SK-N-SH (cell line): ENCODE measurements around the gene FRMD7. TPM values are rescaled to one million over a fixed set of nuclear protein-coding genes. Genes with fewer than 3 reads are reported as not detected.

Source experiments
- CTCF ChIA-PET: fragments of 300-600, 350-600 bp; formaldehyde crosslinking; extraction: SDS; loops from one replicate; lab custom pipeline; 2021; lab: Yijun Ruan, JAX
- POLR2A ChIA-PET: fragments of 350-600 bp; sonication (Branson Sonifier 250); formaldehyde crosslinking; extraction: SDS; loops from one replicate; lab custom pipeline; 2020; ENCODE audit warnings: antibody characterized with exemption, inconsistent platforms; lab: Yijun Ruan, JAX
- DNase-seq: peaks from one replicate; pipeline ENCODE4 v3.0.0; 2012
- H2AFZ ChIP-seq: fragments of 200-600 bp; sonication (generic); 2 replicates; pipeline ENCODE4 v1.8.1; 2016; ENCODE audit warnings: antibody characterized with exemption, mild to moderate bottlenecking, low read depth
- H3F3A ChIP-seq: fragments of 200-600 bp; sonication (generic); replicated peaks from 2 replicates; pipeline ENCODE3; 2016; ENCODE audit warnings: antibody characterized with exemption, mild to moderate bottlenecking; ENCODE audit not compliant: insufficient read depth
- H3K27ac ChIP-seq, 2 experiments: fragments of 200-500 bp in 1 of 2; fragments of 200-600 bp in 1 of 2; sonication (Bioruptor generic) in 1 of 2; sonication (generic), shearing (Covaris generic) in 1 of 2; 2 replicates each; pipeline versions ENCODE4 v1.5.1 to v1.6.1; 2014 to 2016; ENCODE audit warnings: low read depth in 2 of 2, inconsistent platforms in 1 of 2, low read length in 1 of 2, mild to moderate bottlenecking in 1 of 2, mixed read lengths in 1 of 2
- H3K27me3 ChIP-seq: fragments of 200-600 bp; sonication (generic), shearing (Covaris generic); 2 replicates; pipeline ENCODE4 v1.6.1; 2016; ENCODE audit warnings: mixed run types; ENCODE audit not compliant: insufficient read depth
- H3K36me3 ChIP-seq, 2 experiments: fragments of 200-500 bp in 1 of 2; fragments of 200-600 bp in 1 of 2; sonication (Bioruptor generic) in 1 of 2; sonication (generic) in 1 of 2; replicated peaks in 1 of 2; 2 replicates each; pipeline versions ENCODE3 to v1.5.1; 2014 to 2016; ENCODE audit warnings: low read length in 1 of 2, mild to moderate bottlenecking in 1 of 2; ENCODE audit not compliant: insufficient read depth in 2 of 2, control insufficient read depth in 1 of 2
- H3K4me1 ChIP-seq, 2 experiments: fragments of 200-500 bp in 1 of 2; fragments of 200-600 bp in 1 of 2; sonication (Bioruptor generic) in 1 of 2; sonication (generic), shearing (Covaris generic) in 1 of 2; 2 replicates each; pipeline versions ENCODE4 v1.5.1 to v1.6.1; 2014 to 2016; ENCODE audit warnings: low read depth in 1 of 2, low read length in 1 of 2, mixed run types in 1 of 2; ENCODE audit not compliant: insufficient read depth in 2 of 2, control insufficient read depth in 1 of 2
- H3K4me2 ChIP-seq: fragments of 200-600 bp; sonication (generic), shearing (Covaris generic); 2 replicates; pipeline ENCODE4 v1.6.1; 2017; ENCODE audit warnings: mixed run types
- H3K4me3 ChIP-seq, 2 experiments: fragments of 200-500 bp in 1 of 2; fragments of 200-600 bp in 1 of 2; sonication (Bioruptor generic) in 1 of 2; sonication (generic), shearing (Covaris generic) in 1 of 2; 2 replicates each; pipeline versions ENCODE4 v1.5.1 to v1.8.1; 2014 to 2016; ENCODE audit warnings: low read depth in 2 of 2, inconsistent platforms in 1 of 2, low read length in 1 of 2, mild to moderate bottlenecking in 1 of 2, mixed read lengths in 1 of 2, moderate library complexity in 1 of 2
- H3K79me2 ChIP-seq: fragments of 200-600 bp; sonication (generic); 2 replicates; pipeline ENCODE4 v1.8.1; 2017; ENCODE audit warnings: mild to moderate bottlenecking; ENCODE audit not compliant: insufficient read depth
- H3K9ac ChIP-seq: fragments of 200-600 bp; sonication (generic); 2 replicates; pipeline ENCODE4 v1.6.1; 2017; ENCODE audit warnings: mixed run types
- H3K9me2 ChIP-seq: fragments of 200-600 bp; sonication (generic); 2 replicates; pipeline ENCODE4 v1.6.1; 2017; ENCODE audit warnings: mixed run types
- H3K9me3 ChIP-seq: fragments of 200-600 bp; sonication (generic); 2 replicates; pipeline ENCODE4 v1.6.1; 2017; ENCODE audit warnings: mixed run types, mild to moderate bottlenecking, moderate library complexity
- H4K20me1 ChIP-seq: fragments of 200-600 bp; sonication (generic); 2 replicates; pipeline ENCODE4 v1.6.1; 2017; ENCODE audit warnings: mild to moderate bottlenecking, mixed run types; ENCODE audit not compliant: insufficient read depth
- CHD2 ChIP-seq: fragments of 150-350 bp; IDR thresholded peaks from 2 replicates; pipeline ENCODE4 v1.6.1; 2018; ENCODE audit warnings: low read length; ENCODE audit not compliant: partially characterized antibody
- CTCF ChIP-seq: fragments of 200-600 bp; sonication (generic); IDR thresholded peaks from 2 replicates; pipeline ENCODE4 v1.6.1; 2017; ENCODE audit warnings: antibody characterized with exemption, mild to moderate bottlenecking, moderate library complexity
- EP300 ChIP-seq, 2 experiments: IDR thresholded peaks; 2 replicates each; pipeline versions ENCODE4 v1.4.0 to v1.6.1; 2012; ENCODE audit warnings: borderline replicate concordance in 1 of 2, low read depth in 1 of 2, low read length in 1 of 2
- JUND ChIP-seq: IDR thresholded peaks from 2 replicates; pipeline ENCODE4 v1.4.0; 2012
- MEF2A ChIP-seq: IDR thresholded peaks from 2 replicates; pipeline ENCODE4 v1.4.0; 2012; ENCODE audit warnings: low read depth, borderline replicate concordance
- NFIC ChIP-seq: IDR thresholded peaks from 2 replicates; pipeline ENCODE4 v1.4.0; 2012; ENCODE audit warnings: borderline replicate concordance
- NRF1 ChIP-seq: IDR thresholded peaks from 2 replicates; pipeline ENCODE4 v1.6.1; 2012; ENCODE audit warnings: low read depth, mild to moderate bottlenecking, low read length
- PBX3 ChIP-seq: IDR thresholded peaks from 2 replicates; pipeline ENCODE4; 2012
- RAD21 ChIP-seq: IDR thresholded peaks from 2 replicates; pipeline ENCODE4 v1.6.1; 2012; ENCODE audit warnings: mild to moderate bottlenecking, low read length
- RFX5 ChIP-seq: IDR thresholded peaks from 2 replicates; pipeline ENCODE4 v1.6.1; 2012; ENCODE audit warnings: mild to moderate bottlenecking, improper control_type of control experiment, low read length
- RXRA ChIP-seq: IDR thresholded peaks from 2 replicates; pipeline ENCODE4 v1.4.0; 2012; ENCODE audit warnings: low read depth, mild to moderate bottlenecking, borderline replicate concordance
- SIN3A ChIP-seq: IDR thresholded peaks from 2 replicates; pipeline ENCODE4 v1.6.1; 2012; ENCODE audit warnings: low read depth, mild to moderate bottlenecking, low read length, moderate library complexity, borderline replicate concordance
- SMC3 ChIP-seq: IDR thresholded peaks from 2 replicates; pipeline ENCODE4 v1.6.1; 2012; ENCODE audit warnings: low read depth, low read length, improper control_type of control experiment
- TCF12 ChIP-seq: IDR thresholded peaks from 2 replicates; pipeline ENCODE4 v1.4.0; 2012
- USF1 ChIP-seq: IDR thresholded peaks from 2 replicates; pipeline ENCODE4 v1.4.0; 2012; ENCODE audit warnings: low read depth, borderline replicate concordance
- ZBTB33 ChIP-seq: IDR thresholded peaks from 2 replicates; pipeline ENCODE4 v1.4.0; 2012; ENCODE audit warnings: low read depth, borderline replicate concordance
- WGBS: methylation state at CpG from one replicate; pipeline ENCODE4 v1.1.6; 2017; ENCODE audit warnings: low lambda C conversion rate; 5-methylcytosine and 5-hydroxymethylcytosine counted together
- polyA plus RNA-seq, 3 experiments: library from polyadenylated mRNA; depleted of rRNA; stranded (reverse); fragments of >200 nt; gene quantifications; 2 replicates each; pipeline ENCODE4 v1.2.3, GENCODE V29; 2012

The FRMD7 gene
- polyA plus RNA-seq, 1 of the 3 experiments (the other 2 are of a cell fraction), result not detected

- Histone ChIP-seq H3K27me3 (no peaks in the 10 kb centered on the region), H3K9ac (no peak overlapping the region), H3K27ac (no peak overlapping the region), H3F3A (no peaks in the 10 kb centered on the region), H3K79me2 (no peaks in the 10 kb centered on the region), H4K20me1 (no peaks in the 10 kb centered on the region), H2AFZ (no peak overlapping the region), H3K4me2 (no peak overlapping the region), H3K4me3 (no peak overlapping the region), H3K9me3 (no peaks in the 10 kb centered on the region), H3K9me2 (no peaks in the 10 kb centered on the region), H3K36me3 (no peaks in the 10 kb centered on the region), H3K4me1 (no peaks in the 10 kb centered on the region; a peak in 1 of 4 replicates)
- TF ChIP-seq CHD2, result no peak
- TF ChIP-seq TCF12, result peak; percentile 14; the same call in 1 of the 2 replicates
- no peak for TF ChIP-seq SMC3
- no peak for TF ChIP-seq RAD21
- no peak for TF ChIP-seq NFIC
- TF ChIP-seq PBX3, result no peak
- TF ChIP-seq MEF2A, result no peak
- TF ChIP-seq RXRA, result no peak
- TF ChIP-seq SIN3A, result no peak
- DNase-seq, result no peak
- ChIA-PET POLR2A (no interaction called here), CTCF (interaction anchor here (0.7 kb wide), 1 partner anchor 12 kb away, joined by 3 read pairs; no protein-coding TSS in a partner anchor)
- 31% methylated on average over 4 of the region's 4 CpGs for WGBS
Observed at GRCh38 chrX:132041015-132041414, 86.8 kb downstream of the FRMD7 start.

GRCh38 chrX:132040066-132040465 is 87.8 kb downstream of the FRMD7 start:
- no peak for DNase-seq
- no peak overlapping the region for H3K4me3 ChIP-seq
- H3F3A ChIP-seq, result no peaks in the 10 kb centered on the region
- no peak overlapping the region for H2AFZ ChIP-seq
- H3K9me2 ChIP-seq, result no peaks in the 10 kb centered on the region
- H3K27me3 ChIP-seq, result no peaks in the 10 kb centered on the region
- H4K20me1 ChIP-seq, result no peaks in the 10 kb centered on the region
- CTCF ChIA-PET, result no interaction called here
- no peak overlapping the region for H3K27ac ChIP-seq
- H3K9me3 ChIP-seq, result no peaks in the 10 kb centered on the region
- WGBS, result 54% methylated on average over 2 of the region's 2 CpGs
- no peaks in the 10 kb centered on the region for H3K36me3 ChIP-seq
- no peaks in the 10 kb centered on the region for H3K79me2 ChIP-seq
- TF ChIP-seq NFIC, result no peak
- TF ChIP-seq TCF12, result no peak
- TF ChIP-seq MEF2A, result no peak
- no peak for TF ChIP-seq JUND
- no peak for TF ChIP-seq CHD2
- TF ChIP-seq ZBTB33, result no peak
- no peak for TF ChIP-seq PBX3
- TF ChIP-seq RFX5, result no peak
- no peak for TF ChIP-seq USF1
- no peak for TF ChIP-seq CTCF
- no peak for TF ChIP-seq RXRA
- TF ChIP-seq SMC3, result no peak
- no peak for TF ChIP-seq EP300 (IDR thresholded peaks at IDR 0.05; ENCODE audit: borderline replicate concordance in 1 of 2, low read depth in 1 of 2, low read length in 1 of 2)
- no peak for TF ChIP-seq NRF1
- POLR2A ChIA-PET, result no interaction called here
- no peak overlapping the region for H3K9ac ChIP-seq
- H3K4me1 ChIP-seq, result no peaks in the 10 kb centered on the region; a peak in 1 of 4 replicates
- H3K4me2 ChIP-seq, result no peak overlapping the region
